NCI-H187 treated with DMSO at 0.1 percent for 48 hours (cell line): ENCODE data around the gene SLC25A43.
"Not testable (repeated sequence)": the region's sequence is repeated elsewhere in the genome, so short reads cannot be mapped to it uniquely, and the experiment has no call there.

Experiments used
- DNase-seq: peaks from one replicate; lab custom pipeline; 2025; lab: John Stamatoyannopoulos, UW

SLC25A43 gene

GRCh38 chrX:119398974-119399771 is at the start of gene SLC25A43:
Gene SLC25A43 (plus strand): TSS chrX:119399336. CDS start chrX:119399404, 68 bp downstream.
- no peak for DNase-seq

GRCh38 chrX:119359618-119360382 is 39.3 kb upstream of the SLC25A43 start:
- DNase-seq: no peak

GRCh38 chrX:119361451-119361850 is 37.7 kb upstream of the SLC25A43 start:
- not testable (repeated sequence) for DNase-seq

- not testable (repeated sequence) for DNase-seq
These were observed 37.1 kb upstream of the SLC25A43 start for GRCh38 chrX:119362074-119362473.

- no peak for DNase-seq
These were observed 35.7 kb upstream of the SLC25A43 start for GRCh38 chrX:119363391-119363790.

- DNase-seq: not testable (repeated sequence)
These were observed 27.3 kb upstream of the SLC25A43 start for GRCh38 chrX:119371861-119372260.

- no peak for DNase-seq
These were observed 24.4 kb upstream of the SLC25A43 start for GRCh38 chrX:119374736-119375135.

- DNase-seq: no peak
These were observed 23.6 kb upstream of the SLC25A43 start for GRCh38 chrX:119375561-119375960.

- no peak for DNase-seq
These were observed 22.8 kb upstream of the SLC25A43 start for GRCh38 chrX:119376312-119376711.

GRCh38 chrX:119381349-119381944 is 17.7 kb upstream of the SLC25A43 start:
- DNase-seq: no peak

GRCh38 chrX:119382606-119383005 is 16.5 kb upstream of the SLC25A43 start:
- DNase-seq: no peak

- not testable (repeated sequence) for DNase-seq
These were observed 12.5 kb upstream of the SLC25A43 start for GRCh38 chrX:119386685-119387084.

- not testable (repeated sequence) for DNase-seq
These were observed 11.7 kb upstream of the SLC25A43 start for GRCh38 chrX:119387426-119387825.

- DNase-seq: no peak
These were observed 9.9 kb upstream of the SLC25A43 start for GRCh38 chrX:119389214-119389613.

- DNase-seq: no peak
These were observed 9.2 kb upstream of the SLC25A43 start for GRCh38 chrX:119389871-119390501.

GRCh38 chrX:119391279-119391678 is 7.9 kb upstream of the SLC25A43 start:
- no peak for DNase-seq

GRCh38 chrX:119393144-119393543 is 6.0 kb upstream of the SLC25A43 start:
- DNase-seq: no peak

GRCh38 chrX:119398587-119398973 is 556 bp upstream of the SLC25A43 start:
- DNase-seq: no peak

GRCh38 chrX:119399772-119400101 is 601 bp downstream of the SLC25A43 start:
- DNase-seq: no peak

- no peak for DNase-seq
These were observed 2.4 kb downstream of the SLC25A43 start for GRCh38 chrX:119401569-119401968.

GRCh38 chrX:119402588-119402987 is 3.5 kb downstream of the SLC25A43 start:
- DNase-seq: no peak

- no peak for DNase-seq
These were observed 7.6 kb downstream of the SLC25A43 start for GRCh38 chrX:119406776-119407175.
